ENCODE measurements around the gene AAGAB. TPM values are rescaled to one million over a fixed set of nuclear protein-coding genes. Genes with fewer than 3 reads are reported as not detected.

The AAGAB gene
- total and polyA plus RNA-seq, 2 donors (not counting 1 experiment from before 2014, with no cell fraction given): 9.4 to 25.0 TPM

DNA sequence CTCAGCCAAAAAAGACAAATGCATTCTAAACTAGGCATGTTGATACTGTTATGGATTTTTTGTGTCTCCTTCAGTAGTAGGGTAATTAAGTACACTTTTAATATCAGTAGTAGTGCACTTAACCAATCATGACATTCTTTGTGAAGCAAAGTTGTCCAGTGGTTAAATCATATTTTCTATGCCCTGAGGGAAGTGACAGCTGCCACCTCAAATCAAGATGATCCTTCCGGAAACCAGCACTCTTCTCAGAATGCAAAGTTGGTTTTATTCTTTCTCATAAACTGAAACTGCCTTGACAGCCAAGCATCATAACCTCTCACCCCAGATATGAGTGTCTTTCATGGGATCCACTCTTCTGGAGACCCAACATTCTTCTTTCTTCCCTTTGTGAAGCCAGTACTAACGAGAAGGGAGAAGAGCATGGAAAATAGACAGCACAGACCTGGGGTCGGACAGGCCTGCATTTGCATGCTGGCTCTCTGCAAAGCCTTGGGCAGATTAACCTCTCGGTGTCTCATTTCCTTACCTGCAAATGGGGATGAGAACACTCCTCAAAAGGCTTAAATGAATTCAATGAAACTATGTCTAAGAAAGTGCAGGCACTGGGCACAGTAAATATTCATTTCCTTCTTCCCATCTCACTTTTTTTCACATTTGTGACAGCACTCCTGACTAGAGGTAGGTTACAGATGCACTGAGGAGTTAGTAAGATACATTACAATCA is 13.2 kb downstream of the AAGAB start:
- DNase-seq: peak; percentile 29

More for the DNA sequence above, 13.2 kb downstream of the AAGAB start:
- no peaks in the 10 kb centered on the region for H3K27me3 ChIP-seq (replicated peaks in 1 of 4; ENCODE audit: control extremely low read depth in 1 of 4, control insufficient read depth in 3 of 4, insufficient read depth in 4 of 4, low read length in 3 of 4)
- H3K4me1 Mint-ChIP-seq: peaks cover 47% of the 10 kb centered on the region
- peaks cover 0 to 1% of the 10 kb centered on the region in 2 experiments for H3K36me3 ChIP-seq (replicated peaks in 1 of 2; ENCODE audit: control extremely low read depth in 1 of 2, control insufficient read depth in 1 of 2, extremely low read depth in 1 of 2, insufficient read depth in 2 of 2, low read length in 1 of 2)
- no peaks in the 10 kb centered on the region for H3K9me3 ChIP-seq (ENCODE audit: control extremely low read depth in 1 of 3, control insufficient read depth in 2 of 3, insufficient read depth in 1 of 3, low read length in 2 of 3)
- H3K4me3 ChIP-seq (ENCODE audit: control extremely low read depth in 1 of 5, extremely low read depth in 1 of 5, insufficient read depth in 1 of 5, low read depth in 2 of 5, low read length in 4 of 5): peak overlapping the region in 2 of 5 experiments; percentile 23 to 29
- CTCF ChIA-PET: interaction anchor here (1.4 to 2.0 kb wide), 5 partner anchors 11 to 295 kb away, joined by 3 to 13 read pairs (median 5); no protein-coding TSS in a partner anchor
- H3K4me3 Mint-ChIP-seq: peak overlapping the region; percentile 52
- POLR2A ChIA-PET: interaction anchor here (0.5 kb wide), 1 partner anchor 599 kb away, joined by 14 read pairs; no protein-coding TSS in a partner anchor
- H3K4me2 ChIP-seq (replicated peaks; ENCODE audit: low read depth, low read length, poor library complexity, severe bottlenecking): peak overlapping the region; percentile 48
- intact Hi-C loops (cut with micrococcal nuclease): no loop called here
- peak overlapping the region in 1 of 2 donors; percentile 29 for H3K27ac ChIP-seq (ENCODE audit: low read length in 2 of 2)
- peak overlapping the region; percentile 15 for H2AFZ ChIP-seq (ENCODE audit: insufficient read depth, low read depth, low read length, poor library complexity, severe bottlenecking)
- WGBS (ENCODE audit: insufficient coverage): 57% methylated on average over 4 of the region's 4 CpGs
- peaks cover 24 to 28% of the 10 kb centered on the region in 2 donors for H3K4me1 ChIP-seq (ENCODE audit: control insufficient read depth in 2 of 2, insufficient read depth in 2 of 2, low read length in 2 of 2)
- H3K9me3 Mint-ChIP-seq (ENCODE audit: insufficient read depth): no peaks in the 10 kb centered on the region
- peak; percentile 43 for ATAC-seq (ENCODE audit: low read depth)
- H3K9ac ChIP-seq (ENCODE audit: low read length): peak overlapping the region; percentile 23
- peak overlapping the region; percentile 66 for H3K27ac Mint-ChIP-seq
- H3K27me3 Mint-ChIP-seq: no peaks in the 10 kb centered on the region
- TF ChIP-seq, protein P1, sequence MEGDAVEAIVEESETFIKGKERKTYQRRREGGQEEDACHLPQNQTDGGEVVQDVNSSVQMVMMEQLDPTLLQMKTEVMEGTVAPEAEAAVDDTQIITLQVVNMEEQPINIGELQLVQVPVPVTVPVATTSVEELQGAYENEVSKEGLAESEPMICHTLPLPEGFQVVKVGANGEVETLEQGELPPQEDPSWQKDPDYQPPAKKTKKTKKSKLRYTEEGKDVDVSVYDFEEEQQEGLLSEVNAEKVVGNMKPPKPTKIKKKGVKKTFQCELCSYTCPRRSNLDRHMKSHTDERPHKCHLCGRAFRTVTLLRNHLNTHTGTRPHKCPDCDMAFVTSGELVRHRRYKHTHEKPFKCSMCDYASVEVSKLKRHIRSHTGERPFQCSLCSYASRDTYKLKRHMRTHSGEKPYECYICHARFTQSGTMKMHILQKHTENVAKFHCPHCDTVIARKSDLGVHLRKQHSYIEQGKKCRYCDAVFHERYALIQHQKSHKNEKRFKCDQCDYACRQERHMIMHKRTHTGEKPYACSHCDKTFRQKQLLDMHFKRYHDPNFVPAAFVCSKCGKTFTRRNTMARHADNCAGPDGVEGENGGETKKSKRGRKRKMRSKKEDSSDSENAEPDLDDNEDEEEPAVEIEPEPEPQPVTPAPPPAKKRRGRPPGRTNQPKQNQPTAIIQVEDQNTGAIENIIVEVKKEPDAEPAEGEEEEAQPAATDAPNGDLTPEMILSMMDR (IDR thresholded peaks at IDR 0.05): no peak
- no peak for TF ChIP-seq EZH2 (IDR thresholded peaks at IDR 0.05; ENCODE audit: borderline replicate concordance, insufficient read depth, low read depth, low read length, poor library complexity, severe bottlenecking)
- H4K20me1 ChIP-seq (ENCODE audit: control insufficient read depth, insufficient read depth, low read length, poor library complexity, severe bottlenecking): no peaks in the 10 kb centered on the region
- H3K79me2 ChIP-seq (ENCODE audit: control insufficient read depth, insufficient read depth, low read length): peaks cover 66% of the 10 kb centered on the region

Data from B cell (primary cell).